ENCODE results near the gene ANKRD33B.
A peak's percentile ranks its signal among the peaks of the same experiment; 100 is the strongest.

The ANKRD33B gene

GRCh38 chr5:10703676-10704075 lies 139.8 kb downstream of the ANKRD33B start:
- Histone ChIP-seq H3K79me1 (replicated peaks; ENCODE audit: low read length, poor library complexity, severe bottlenecking) (peaks cover 15% of the 10 kb centered on the region), H3K36me3 (ENCODE audit: control insufficient read depth in 1 of 2, insufficient read depth in 2 of 2, low read depth in 1 of 2, low read length in 2 of 2) (peaks cover 0 to 16% of the 10 kb centered on the region in 2 experiments), H3K9ac (ENCODE audit: low read length) (no peak overlapping the region), H3K18ac (ENCODE audit: low read depth in 1 of 2, low read length in 2 of 2) (no peak overlapping the region), H3K23ac (ENCODE audit: low read length in 2 of 2) (no peak overlapping the region), H2BK15ac (ENCODE audit: low read depth, poor library complexity, severe bottlenecking) (no peak overlapping the region), H3K4me3 (ENCODE audit: insufficient read depth in 1 of 2, low read depth in 1 of 2, low read length in 2 of 2) (no peak overlapping the region), H3K4me2 (ENCODE audit: low read length, poor library complexity, severe bottlenecking) (no peak overlapping the region), H3K27me3 (ENCODE audit: control insufficient read depth in 1 of 2, insufficient read depth in 1 of 2, low read length in 2 of 2) (no peaks in the 10 kb centered on the region), H3K14ac (ENCODE audit: low read length in 2 of 2) (no peak overlapping the region), H2BK120ac (ENCODE audit: low read depth, low read length) (no peak overlapping the region), H2BK12ac (ENCODE audit: low read length in 2 of 2) (peak overlapping the region in 1 of 2 experiments; percentile 63), H3K9me3 (ENCODE audit: control insufficient read depth, low read length) (no peaks in the 10 kb centered on the region), H4K91ac (ENCODE audit: low read length) (peak overlapping the region; percentile 63), H2BK5ac (ENCODE audit: low read depth, low read length, poor library complexity, severe bottlenecking) (no peak overlapping the region), H3K27ac (ENCODE audit: low read length, poor library complexity, severe bottlenecking) (peak overlapping the region; percentile 25), H2AK5ac (ENCODE audit: low read length, severe bottlenecking) (peak overlapping the region; percentile 94), H4K8ac (ENCODE audit: low read length) (no peak overlapping the region), H3K4ac (ENCODE audit: low read depth in 1 of 2, low read length in 2 of 2) (no peak overlapping the region), H2AFZ (ENCODE audit: low read depth, low read length) (no peak overlapping the region), H3K4me1 (ENCODE audit: control insufficient read depth, insufficient read depth, low read depth, low read length) (peaks cover 51% of the 10 kb centered on the region)
- WGBS: 96% methylated on average over 5 of the region's 5 CpGs
- DNase-seq: no peak

DNA sequence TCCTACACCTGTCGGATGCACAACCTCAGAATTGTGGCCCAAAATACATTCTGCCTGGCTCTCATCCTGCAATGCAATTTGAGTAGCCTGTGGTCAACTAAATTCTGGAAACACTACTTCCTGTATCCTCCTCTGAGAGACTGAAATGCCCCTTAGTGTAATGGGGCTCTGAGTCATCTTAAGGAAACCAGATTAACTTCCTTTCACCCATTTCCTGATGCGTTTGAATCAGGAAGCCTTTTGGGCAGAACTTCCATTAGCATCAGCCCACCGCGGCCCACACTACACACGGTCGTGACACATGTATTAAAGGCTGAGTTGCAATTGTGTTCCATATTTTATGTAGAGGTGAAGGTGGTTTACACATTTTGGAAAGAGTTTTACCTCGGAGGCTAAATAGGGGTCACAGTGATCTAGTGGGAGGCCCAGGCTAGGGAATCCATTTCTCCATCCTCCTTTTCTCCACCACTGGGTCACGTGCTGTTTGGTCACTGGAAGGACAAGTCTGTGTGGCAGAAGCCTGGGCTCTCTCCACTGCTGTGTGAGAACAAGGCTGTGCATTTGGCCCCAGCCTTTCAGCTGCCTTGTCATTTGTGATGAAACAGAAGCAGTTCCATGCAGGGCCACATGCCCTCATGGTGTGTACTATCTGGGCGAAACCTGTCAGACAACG lies 141.2 kb downstream of the ANKRD33B start:
- H3K79me1 ChIP-seq (replicated peaks; ENCODE audit: low read length, poor library complexity, severe bottlenecking): peaks cover 13% of the 10 kb centered on the region
- 65% methylated on average over 10 of the region's 10 CpGs for WGBS
- H3K4me3 ChIP-seq (ENCODE audit: insufficient read depth in 1 of 2, low read depth in 1 of 2, low read length in 2 of 2): no peak overlapping the region
- no peak overlapping the region for H3K9ac ChIP-seq (ENCODE audit: low read length)
- peak overlapping the region; percentile 33 for H3K27ac ChIP-seq (ENCODE audit: low read length, poor library complexity, severe bottlenecking)
- peaks cover 53% of the 10 kb centered on the region for H3K4me1 ChIP-seq (ENCODE audit: control insufficient read depth, insufficient read depth, low read depth, low read length)
- no peak overlapping the region for H4K8ac ChIP-seq (ENCODE audit: low read length)
- peak overlapping the region; percentile 4 for H2BK5ac ChIP-seq (ENCODE audit: low read depth, low read length, poor library complexity, severe bottlenecking)
- H3K18ac ChIP-seq (ENCODE audit: low read depth in 1 of 2, low read length in 2 of 2): peak overlapping the region in 1 of 2 experiments; percentile 3
- H3K27me3 ChIP-seq (ENCODE audit: control insufficient read depth in 1 of 2, insufficient read depth in 1 of 2, low read length in 2 of 2): no peaks in the 10 kb centered on the region
- H4K91ac ChIP-seq (ENCODE audit: low read length): no peak overlapping the region
- H2BK12ac ChIP-seq (ENCODE audit: low read length in 2 of 2): no peak overlapping the region
- peak; percentile 70 for DNase-seq
- no peak overlapping the region for H2AFZ ChIP-seq (ENCODE audit: low read depth, low read length)
- H3K23ac ChIP-seq (ENCODE audit: low read length in 2 of 2): no peak overlapping the region
- peaks cover 7 to 16% of the 10 kb centered on the region in 2 experiments for H3K36me3 ChIP-seq (ENCODE audit: control insufficient read depth in 1 of 2, insufficient read depth in 2 of 2, low read depth in 1 of 2, low read length in 2 of 2)
- H2BK120ac ChIP-seq (ENCODE audit: low read depth, low read length): no peak overlapping the region
- no peak overlapping the region for H3K4ac ChIP-seq (ENCODE audit: low read depth in 1 of 2, low read length in 2 of 2)
- no peak overlapping the region for H2BK15ac ChIP-seq (ENCODE audit: low read depth, poor library complexity, severe bottlenecking)
- H3K9me3 ChIP-seq (ENCODE audit: control insufficient read depth, low read length): no peaks in the 10 kb centered on the region
- H3K4me2 ChIP-seq (ENCODE audit: low read length, poor library complexity, severe bottlenecking): no peak overlapping the region
- peak overlapping the region; percentile 72 for H2AK5ac ChIP-seq (ENCODE audit: low read length, severe bottlenecking)
- no peak overlapping the region for H3K14ac ChIP-seq (ENCODE audit: low read length in 2 of 2)

- Histone ChIP-seq H2AFZ (ENCODE audit: low read depth, low read length) (no peak overlapping the region), H3K36me3 (ENCODE audit: control insufficient read depth in 1 of 2, insufficient read depth in 2 of 2, low read depth in 1 of 2, low read length in 2 of 2) (peaks cover 7 to 17% of the 10 kb centered on the region in 2 experiments), H3K4me1 (ENCODE audit: control insufficient read depth, insufficient read depth, low read depth, low read length) (peaks cover 52% of the 10 kb centered on the region), H3K23ac (ENCODE audit: low read length in 2 of 2) (no peak overlapping the region), H3K18ac (ENCODE audit: low read depth in 1 of 2, low read length in 2 of 2) (no peak overlapping the region), H4K8ac (ENCODE audit: low read length) (no peak overlapping the region), H3K4ac (ENCODE audit: low read depth in 1 of 2, low read length in 2 of 2) (no peak overlapping the region), H3K4me3 (ENCODE audit: insufficient read depth in 1 of 2, low read depth in 1 of 2, low read length in 2 of 2) (no peak overlapping the region), H4K91ac (ENCODE audit: low read length) (no peak overlapping the region), H3K79me1 (replicated peaks; ENCODE audit: low read length, poor library complexity, severe bottlenecking) (peaks cover 16% of the 10 kb centered on the region), H3K9me3 (ENCODE audit: control insufficient read depth, low read length) (no peaks in the 10 kb centered on the region), H2BK5ac (ENCODE audit: low read depth, low read length, poor library complexity, severe bottlenecking) (no peak overlapping the region), H3K4me2 (ENCODE audit: low read length, poor library complexity, severe bottlenecking) (no peak overlapping the region), H2BK15ac (ENCODE audit: low read depth, poor library complexity, severe bottlenecking) (no peak overlapping the region), H2BK12ac (ENCODE audit: low read length in 2 of 2) (no peak overlapping the region), H2AK5ac (ENCODE audit: low read length, severe bottlenecking) (no peak overlapping the region), H2BK120ac (ENCODE audit: low read depth, low read length) (no peak overlapping the region), H3K27ac (ENCODE audit: low read length, poor library complexity, severe bottlenecking) (peak overlapping the region; percentile 33), H3K27me3 (ENCODE audit: control insufficient read depth in 1 of 2, insufficient read depth in 1 of 2, low read length in 2 of 2) (no peaks in the 10 kb centered on the region), H3K14ac (ENCODE audit: low read length in 2 of 2) (no peak overlapping the region), H3K9ac (ENCODE audit: low read length) (no peak overlapping the region)
- no peak for DNase-seq
- WGBS: 85% methylated on average over 2 of the region's 2 CpGs
These were observed 141.9 kb downstream of the ANKRD33B start for GRCh38 chr5:10705747-10706146.

DNA sequence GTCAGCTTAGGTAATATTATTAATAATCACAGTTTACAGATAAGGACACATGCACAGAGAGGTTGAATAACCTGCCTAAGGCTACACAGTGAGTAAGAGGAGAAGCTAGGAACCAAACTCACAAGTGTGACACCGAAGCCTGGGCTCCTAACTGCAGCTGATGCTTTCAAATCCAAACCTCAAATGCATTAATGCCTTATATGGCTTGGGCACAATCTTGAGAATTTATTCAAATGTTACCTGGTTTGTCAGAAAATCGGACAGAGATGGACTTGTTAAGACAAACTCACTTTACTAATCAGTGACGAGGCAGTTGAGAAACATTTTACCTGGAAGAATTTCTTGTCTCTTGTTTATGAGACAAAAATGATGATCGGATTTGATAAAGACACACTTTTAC lies 142.5 kb downstream of the ANKRD33B start:
- no peak for DNase-seq
- H3K23ac ChIP-seq (ENCODE audit: low read length in 2 of 2): no peak overlapping the region
- no peak overlapping the region for H3K4me3 ChIP-seq (ENCODE audit: insufficient read depth in 1 of 2, low read depth in 1 of 2, low read length in 2 of 2)
- H2BK12ac ChIP-seq (ENCODE audit: low read length in 2 of 2): no peak overlapping the region
- H3K18ac ChIP-seq (ENCODE audit: low read depth in 1 of 2, low read length in 2 of 2): no peak overlapping the region
- H3K79me1 ChIP-seq (replicated peaks; ENCODE audit: low read length, poor library complexity, severe bottlenecking): peaks cover 18% of the 10 kb centered on the region
- peaks cover 7 to 23% of the 10 kb centered on the region in 2 experiments for H3K36me3 ChIP-seq (ENCODE audit: control insufficient read depth in 1 of 2, insufficient read depth in 2 of 2, low read depth in 1 of 2, low read length in 2 of 2)
- H3K27me3 ChIP-seq (ENCODE audit: control insufficient read depth in 1 of 2, insufficient read depth in 1 of 2, low read length in 2 of 2): no peaks in the 10 kb centered on the region
- peak overlapping the region; percentile 22 for H3K27ac ChIP-seq (ENCODE audit: low read length, poor library complexity, severe bottlenecking)
- H2AK5ac ChIP-seq (ENCODE audit: low read length, severe bottlenecking): peak overlapping the region; percentile 35
- no peak overlapping the region for H2BK120ac ChIP-seq (ENCODE audit: low read depth, low read length)
- no peak overlapping the region for H4K91ac ChIP-seq (ENCODE audit: low read length)
- H4K8ac ChIP-seq (ENCODE audit: low read length): no peak overlapping the region
- WGBS: 96% methylated on average over 2 of the region's 4 CpGs
- H3K9me3 ChIP-seq (ENCODE audit: control insufficient read depth, low read length): no peaks in the 10 kb centered on the region
- H3K14ac ChIP-seq (ENCODE audit: low read length in 2 of 2): no peak overlapping the region
- H3K4me1 ChIP-seq (ENCODE audit: control insufficient read depth, insufficient read depth, low read depth, low read length): peaks cover 50% of the 10 kb centered on the region
- no peak overlapping the region for H2AFZ ChIP-seq (ENCODE audit: low read depth, low read length)
- H3K4me2 ChIP-seq (ENCODE audit: low read length, poor library complexity, severe bottlenecking): no peak overlapping the region
- no peak overlapping the region for H2BK5ac ChIP-seq (ENCODE audit: low read depth, low read length, poor library complexity, severe bottlenecking)
- no peak overlapping the region for H3K9ac ChIP-seq (ENCODE audit: low read length)
- H3K4ac ChIP-seq (ENCODE audit: low read depth in 1 of 2, low read length in 2 of 2): no peak overlapping the region
- H2BK15ac ChIP-seq (ENCODE audit: low read depth, poor library complexity, severe bottlenecking): no peak overlapping the region
